GM18519 (cell line): ENCODE measurements around the gene DGKG.

Experiments
- ATAC-seq: cut with Tn5 transposase; IDR thresholded peaks from one replicate; pipeline ENCODE4 v1.9.1; 2021; ENCODE audit warnings: mild to moderate bottlenecking, moderate library complexity; ENCODE audit not compliant: unreplicated experiment, low FRiP score

The DGKG gene

GRCh38 chr3:186283096-186283495, 78.9 kb downstream of the DGKG start:
- no peak for ATAC-seq

GRCh38 chr3:186281176-186281575, 80.9 kb downstream of the DGKG start:
- ATAC-seq = no peak

GRCh38 chr3:186280737-186281136, 81.3 kb downstream of the DGKG start:
- no peak for ATAC-seq

GRCh38 chr3:186277268-186277909, 84.6 kb downstream of the DGKG start:
- ATAC-seq = no peak

- ATAC-seq = no peak
Observed at GRCh38 chr3:186275436-186275835, 86.6 kb downstream of the DGKG start.

- no peak for ATAC-seq
Observed at GRCh38 chr3:186273586-186273985, 88.4 kb downstream of the DGKG start.

GRCh38 chr3:186270701-186271100, 91.3 kb downstream of the DGKG start:
- ATAC-seq = no peak

GRCh38 chr3:186268616-186269448, 93.2 kb downstream of the DGKG start:
- ATAC-seq = no peak

- no peak for ATAC-seq
Observed at GRCh38 chr3:186267758-186268157, 94.3 kb downstream of the DGKG start.

GRCh38 chr3:186264608-186265400, 97.2 kb downstream of the DGKG start:
- no peak for ATAC-seq

- no peak for ATAC-seq
Observed at GRCh38 chr3:186261638-186262037, 100.4 kb downstream of the DGKG start.

- ATAC-seq = no peak
Observed at GRCh38 chr3:186260726-186261125, 101.3 kb downstream of the DGKG start.

GRCh38 chr3:186259612-186260383, 102.2 kb downstream of the DGKG start:
- peak; percentile 50 for ATAC-seq

GRCh38 chr3:186258968-186259367, 103.1 kb downstream of the DGKG start:
- ATAC-seq = no peak

- ATAC-seq = no peak
Observed at GRCh38 chr3:186257866-186258265, 104.2 kb downstream of the DGKG start.

GRCh38 chr3:186255703-186256331, 106.2 kb downstream of the DGKG start:
- ATAC-seq = no peak

GRCh38 chr3:186254676-186255650, 107.1 kb downstream of the DGKG start:
- peak; percentile 43 for ATAC-seq

- ATAC-seq = no peak
Observed at GRCh38 chr3:186251948-186252619, 110.0 kb downstream of the DGKG start.
